ENCODE measurements around the gene PTPRC.

- TF ChIP-seq POLR2A (IDR thresholded peaks at IDR 0.05; ENCODE audit: low read depth, low read length) (no peak), POLR2AphosphoS5 (IDR thresholded peaks at IDR 0.05; ENCODE audit: low read depth, low read length) (no peak), TAF1 (IDR thresholded peaks at IDR 0.05; ENCODE audit: borderline replicate concordance, low read depth, low read length) (no peak)
Observed at GRCh38 chr1:198605406-198605805, 33.4 kb upstream of the PTPRC start.

All from GM12892 (cell line).